CD4-positive, alpha-beta T cell treated with Interleukin-15 for 4 hours (primary cell): ENCODE measurements around the gene RSPH3.
"Not testable (repeated sequence)": the region's sequence is repeated elsewhere in the genome, so short reads cannot be mapped to it uniquely, and the experiment has no call there.

Experiments used
- DNase-seq: peaks from one replicate; pipeline ENCODE4 v3.0.0-alpha.2; 2020; ENCODE audit warnings: low spot score

The RSPH3 gene

DNA sequence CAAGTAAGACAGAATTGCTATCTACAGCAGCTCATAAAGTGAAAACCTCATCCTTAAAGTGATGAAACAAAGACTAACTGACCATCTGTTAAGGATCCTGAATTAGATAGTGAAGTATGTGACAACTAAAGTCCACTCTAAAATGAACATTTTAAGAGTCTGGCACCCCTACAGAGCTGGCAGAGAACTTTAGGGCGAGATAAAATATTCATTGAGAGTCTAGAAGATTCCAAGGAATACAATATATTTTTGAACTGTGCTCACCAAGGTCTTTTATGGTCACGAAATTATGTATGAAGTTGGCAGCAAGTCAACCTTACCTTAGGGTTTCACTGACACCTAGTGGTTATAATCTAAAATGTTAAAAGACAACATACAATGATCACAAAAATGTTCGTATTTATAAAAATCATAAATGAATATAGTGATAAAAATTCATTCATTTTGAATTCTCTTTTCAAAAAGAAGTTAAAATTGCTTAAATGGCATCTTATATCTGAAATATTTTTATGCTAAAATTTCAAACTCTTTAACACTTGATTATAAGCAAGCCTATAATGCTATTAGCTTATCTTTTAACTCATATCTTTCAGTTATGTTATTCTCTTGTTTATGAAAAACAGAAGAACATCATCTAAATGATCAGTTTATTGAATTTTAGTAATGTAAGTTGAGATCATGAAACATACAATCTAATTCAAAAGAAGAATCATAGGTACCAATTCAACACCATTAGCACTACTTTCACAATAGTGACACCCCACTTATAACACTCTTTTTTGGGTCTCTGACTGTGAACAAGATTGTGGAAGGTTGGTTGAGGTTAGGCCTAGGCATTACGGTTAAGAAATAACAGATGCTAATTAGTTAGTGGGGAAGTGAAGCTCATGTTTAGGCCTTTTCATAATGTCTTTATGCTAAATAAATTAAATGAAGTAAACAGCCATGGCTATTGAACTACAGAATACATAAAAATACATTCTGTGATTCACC lies 27.5 kb downstream of the RSPH3 start:
- DNase-seq = peak; percentile 58

DNA sequence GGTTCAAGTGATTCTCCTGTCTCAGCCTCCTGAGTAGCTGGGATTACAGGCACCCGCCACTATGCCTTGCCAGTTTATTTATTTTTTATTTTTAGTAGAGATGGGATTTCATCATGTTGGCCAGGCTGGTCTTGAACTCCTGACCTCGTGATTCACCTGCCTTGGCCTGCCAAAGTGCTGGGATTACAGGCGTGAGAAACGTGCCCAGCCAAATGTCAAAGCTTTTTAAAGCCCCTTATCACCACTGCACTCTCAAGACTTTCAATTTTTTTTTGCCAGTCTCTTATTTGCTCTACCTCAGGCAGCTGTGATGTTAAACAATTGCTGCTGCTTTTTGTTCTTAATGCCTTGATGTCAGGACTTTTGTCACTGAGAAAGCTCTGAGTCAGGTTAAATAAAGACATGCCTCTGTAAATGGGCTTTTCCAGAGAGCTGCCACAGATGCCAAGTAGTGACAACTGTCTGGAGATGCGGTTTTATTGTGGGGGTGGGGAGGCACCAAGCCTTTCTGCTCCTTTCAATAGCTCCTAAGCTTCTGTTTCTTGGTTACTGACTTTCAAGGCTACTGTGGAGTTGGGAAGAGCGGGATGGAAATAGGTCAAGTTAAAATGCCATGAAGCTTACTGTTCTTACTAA lies 29.2 kb downstream of the RSPH3 start:
- DNase-seq = no peak

DNA sequence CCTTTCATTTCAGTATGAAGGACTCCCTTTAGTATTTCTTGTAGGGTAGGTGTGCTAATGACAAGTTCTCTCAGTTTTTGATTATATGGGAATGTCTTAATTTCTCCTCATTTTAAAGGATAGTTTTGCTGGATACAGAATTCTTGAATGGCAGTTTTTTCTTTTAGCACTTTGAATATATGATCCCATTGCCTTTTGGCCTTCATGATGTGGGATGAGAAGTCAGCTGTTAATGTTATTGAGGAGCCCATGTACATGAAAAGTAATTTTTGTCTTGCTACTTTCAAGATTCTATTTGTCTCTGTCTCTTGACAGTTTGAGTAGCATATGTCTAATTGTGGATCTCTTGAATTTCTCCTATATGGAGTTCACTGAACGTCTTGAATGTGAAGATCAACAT lies 30.9 kb downstream of the RSPH3 start:
- no peak for DNase-seq

DNA sequence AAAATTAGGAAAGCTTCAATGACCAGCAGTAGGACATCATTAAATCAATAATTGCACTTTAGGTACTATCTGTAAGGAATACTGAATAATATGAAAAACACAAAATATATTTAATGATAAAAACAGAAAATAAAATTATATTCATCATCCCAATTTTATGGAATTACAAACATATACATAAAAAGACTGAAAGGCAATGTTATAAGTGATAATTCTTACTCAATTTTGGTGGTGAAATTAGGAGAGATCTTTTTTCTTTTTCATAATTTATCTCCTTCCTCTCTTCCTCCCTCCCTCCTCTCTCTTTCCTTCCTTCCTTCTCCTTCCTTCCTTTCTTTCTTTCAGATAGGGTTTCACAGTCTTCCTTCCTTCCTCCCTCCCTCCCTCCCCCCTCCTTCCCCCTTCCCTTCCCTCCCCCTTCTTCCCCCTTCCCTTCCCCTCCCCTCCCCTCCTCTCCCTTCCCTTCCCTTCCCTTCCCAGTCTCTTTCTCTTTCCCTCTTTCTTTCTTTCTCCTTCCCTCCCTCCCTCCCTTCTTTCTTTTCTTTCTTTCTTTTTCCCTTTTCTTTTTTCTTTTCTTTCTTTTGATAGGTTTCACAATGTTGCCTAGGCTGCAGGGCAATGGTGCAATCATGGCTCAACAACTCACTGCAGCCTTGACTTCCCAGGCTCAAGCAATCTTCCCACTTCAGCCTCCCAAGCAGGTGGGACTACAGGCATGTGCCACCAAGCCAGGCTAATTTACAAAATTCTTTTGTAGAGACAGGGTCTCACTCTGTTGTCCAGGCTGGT lies 36.8 kb downstream of the RSPH3 start:
- DNase-seq = no peak

DNA sequence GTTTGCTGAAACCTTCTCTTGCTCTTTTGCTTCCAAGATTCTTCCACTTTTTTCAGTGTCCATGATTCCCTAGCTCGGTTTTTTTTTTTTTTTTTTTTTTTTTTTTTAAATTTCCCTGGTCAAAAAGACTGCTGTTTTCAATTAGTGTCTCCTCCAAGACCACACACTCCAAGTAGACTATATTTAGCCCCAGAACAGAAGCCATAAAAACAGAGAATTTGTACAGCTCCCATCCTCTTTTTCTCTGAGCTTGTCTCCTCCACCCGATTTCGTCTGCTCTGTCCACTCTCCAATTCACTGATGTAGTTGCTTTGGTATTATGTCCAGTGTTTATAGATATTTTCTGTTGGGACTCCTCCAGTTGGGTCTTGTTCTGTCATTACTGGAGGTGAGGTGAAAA lies 37.6 kb downstream of the RSPH3 start:
- no peak for DNase-seq

DNA sequence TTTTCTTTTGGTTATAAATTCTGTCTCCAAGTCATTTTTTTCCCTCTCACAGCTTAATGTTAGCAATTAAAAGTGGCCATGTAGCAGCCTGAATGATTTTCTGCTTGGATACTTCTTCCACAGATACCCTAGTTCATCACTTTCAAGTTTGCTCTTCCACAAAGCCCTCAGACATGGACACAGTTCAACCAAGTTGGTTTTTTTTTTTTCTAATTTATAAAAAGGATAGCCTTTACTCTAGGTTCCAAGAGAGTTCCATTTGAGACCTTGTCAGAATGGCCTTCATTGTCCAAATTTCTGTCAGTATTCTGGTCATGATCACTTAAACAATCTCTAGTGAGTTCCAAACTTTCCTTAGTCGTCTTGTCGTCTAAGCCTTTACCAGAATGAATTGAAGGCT lies 40.0 kb downstream of the RSPH3 start:
- no peak for DNase-seq

DNA sequence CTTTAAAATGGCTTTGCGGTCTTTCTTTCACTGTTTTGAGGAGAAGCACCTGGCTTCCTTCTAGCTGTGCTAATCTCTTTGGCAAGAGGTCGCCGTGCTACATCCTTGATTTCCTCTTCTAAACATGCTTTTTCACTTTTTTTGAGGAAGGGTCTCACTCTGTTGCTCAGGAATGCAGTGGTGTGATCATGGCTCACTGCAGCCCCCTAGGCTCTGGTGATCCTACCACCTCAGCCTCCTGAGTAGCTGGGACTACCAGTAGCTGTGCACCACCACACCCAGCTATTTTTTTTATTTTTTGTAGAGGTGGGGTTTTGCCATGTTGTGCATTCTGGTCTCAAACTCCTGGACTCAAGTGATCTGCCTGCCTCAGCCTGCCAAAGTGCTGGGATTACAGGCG lies 40.5 kb downstream of the RSPH3 start:
- no peak for DNase-seq

DNA sequence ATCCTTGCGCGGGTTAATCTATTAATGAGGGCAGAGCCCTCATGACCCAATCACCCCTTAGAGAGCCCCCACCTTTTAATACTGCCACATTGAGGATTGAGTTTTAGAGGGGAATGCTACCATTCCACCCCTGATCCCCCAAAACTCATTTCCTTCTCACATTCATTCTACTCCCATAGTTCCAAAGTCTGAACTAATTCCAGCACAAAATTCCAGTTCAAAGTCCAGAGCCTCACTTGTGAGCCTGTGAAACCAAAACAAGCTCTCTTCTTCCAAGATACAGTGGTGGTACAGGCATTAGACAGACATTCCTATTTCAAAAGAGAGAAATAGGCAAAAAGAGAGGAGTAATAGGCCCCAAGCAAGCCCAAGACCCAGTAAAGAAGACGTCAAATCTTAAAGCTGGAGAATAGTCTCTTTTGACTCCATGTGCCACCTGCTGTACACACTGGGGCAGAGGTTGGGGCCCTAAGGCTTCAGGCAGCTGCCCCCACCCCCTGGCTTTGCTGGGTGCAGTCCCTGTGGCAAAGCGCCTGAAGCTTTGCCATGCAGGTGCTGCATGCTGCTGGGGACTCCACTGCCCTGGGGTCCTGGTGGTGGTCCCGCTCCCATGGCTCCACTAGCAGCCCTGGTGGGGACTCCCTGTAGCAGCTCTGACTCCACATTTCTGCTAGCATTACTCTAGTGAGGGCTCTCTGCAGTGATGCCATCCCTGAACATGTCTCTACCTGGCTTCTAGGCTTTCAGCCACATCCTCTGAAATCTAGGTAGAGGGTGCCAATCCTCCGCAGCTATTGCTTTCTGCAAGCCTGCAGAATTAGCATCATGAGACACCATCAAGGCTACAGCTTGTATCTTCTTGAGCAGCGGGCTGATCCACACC lies 41.3 kb downstream of the RSPH3 start:
- DNase-seq = peak; percentile 23

DNA sequence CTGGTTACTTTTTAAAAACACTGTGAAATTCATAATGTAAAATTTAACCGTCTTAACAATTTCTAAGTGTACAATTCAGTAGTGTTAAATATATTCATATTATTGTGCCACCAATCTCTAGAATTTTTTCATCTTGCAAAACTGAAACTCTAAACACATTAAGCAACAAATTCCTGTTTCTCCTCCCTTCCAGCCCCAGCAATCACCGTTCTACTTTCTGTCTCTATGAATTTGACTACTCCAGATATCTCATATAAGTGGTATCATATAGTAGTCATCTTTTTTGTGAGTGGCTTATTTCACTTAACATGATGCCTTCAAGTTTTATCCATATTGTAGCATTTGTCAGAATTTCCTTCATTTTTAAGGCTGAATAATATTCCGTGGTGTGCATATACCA lies 44.7 kb downstream of the RSPH3 start:
- no peak for DNase-seq

DNA sequence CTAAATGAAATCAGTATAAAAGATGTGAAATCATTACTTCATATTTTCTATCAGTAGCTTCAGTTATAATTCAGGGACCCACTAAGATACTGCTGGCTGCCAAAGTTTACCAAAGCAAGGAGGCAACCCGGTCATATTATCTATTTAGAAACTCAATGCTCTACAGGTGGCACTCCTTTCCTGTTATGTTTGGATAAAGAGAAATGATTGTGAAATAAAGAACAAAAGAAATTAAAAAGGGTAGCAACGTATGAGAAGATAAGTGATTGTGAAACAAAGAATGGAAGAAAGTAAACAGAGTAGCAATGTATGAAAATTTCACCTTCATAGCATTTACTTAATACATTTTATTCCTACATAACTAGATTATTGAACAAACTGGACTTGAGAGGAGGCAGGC lies 45.2 kb downstream of the RSPH3 start:
- DNase-seq = no peak

DNA sequence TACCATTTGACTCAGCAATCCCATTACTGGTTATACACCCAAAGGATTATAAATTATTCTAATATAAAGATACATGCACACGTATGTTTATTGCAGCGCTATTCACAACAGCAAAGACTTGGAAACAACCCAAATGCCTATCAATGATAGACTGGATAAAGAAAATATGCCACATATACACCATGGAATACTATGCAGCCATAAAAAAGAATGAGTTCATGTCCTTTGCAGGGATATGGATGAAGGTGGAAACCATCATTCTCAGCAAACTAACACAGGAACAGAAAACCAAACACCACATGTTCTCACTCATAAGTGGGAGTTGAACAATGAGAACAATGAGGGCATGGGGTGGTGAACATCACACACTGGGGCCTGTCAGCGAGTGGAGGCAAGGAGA lies 48.0 kb downstream of the RSPH3 start:
- DNase-seq = not testable (repeated sequence)

DNA sequence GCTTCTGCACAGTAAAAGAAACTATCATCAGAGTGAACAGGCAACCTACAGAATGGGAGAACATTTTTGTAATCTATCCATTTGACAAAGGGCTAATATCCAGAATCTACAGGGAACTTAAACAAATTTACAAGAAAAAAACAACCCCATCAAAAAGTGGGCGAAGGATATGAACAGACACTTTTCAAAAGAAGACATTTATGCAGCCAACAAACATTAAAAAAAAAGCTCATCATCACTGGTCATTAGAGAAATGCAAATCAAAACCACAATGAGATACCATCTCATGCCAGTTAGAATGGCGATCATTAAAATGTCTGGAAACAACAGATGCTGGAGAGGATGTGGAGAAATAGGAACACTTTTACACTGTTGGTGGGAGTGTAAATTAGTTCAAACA lies 48.4 kb downstream of the RSPH3 start:
- not testable (repeated sequence) for DNase-seq

DNA sequence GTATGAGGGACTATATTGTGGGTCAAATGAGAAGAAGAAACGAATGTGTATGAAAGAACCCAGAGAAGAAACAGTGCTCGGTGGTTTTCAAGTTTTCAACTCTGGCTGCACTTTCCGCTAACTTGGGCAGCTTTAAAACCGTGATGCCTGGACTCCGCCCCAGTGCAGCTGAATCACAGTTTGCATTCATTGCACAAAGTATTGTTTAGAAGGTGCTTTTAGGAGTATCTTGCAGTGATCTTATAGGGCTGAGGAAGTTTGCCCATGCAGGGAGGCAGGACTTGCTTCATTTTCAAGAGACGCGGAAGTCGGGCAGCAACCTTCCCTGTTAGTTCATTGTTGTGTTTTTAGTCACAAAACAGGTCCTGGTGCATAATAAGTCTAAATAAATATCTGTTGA lies 52.7 kb downstream of the RSPH3 start:
- DNase-seq = no peak

DNA sequence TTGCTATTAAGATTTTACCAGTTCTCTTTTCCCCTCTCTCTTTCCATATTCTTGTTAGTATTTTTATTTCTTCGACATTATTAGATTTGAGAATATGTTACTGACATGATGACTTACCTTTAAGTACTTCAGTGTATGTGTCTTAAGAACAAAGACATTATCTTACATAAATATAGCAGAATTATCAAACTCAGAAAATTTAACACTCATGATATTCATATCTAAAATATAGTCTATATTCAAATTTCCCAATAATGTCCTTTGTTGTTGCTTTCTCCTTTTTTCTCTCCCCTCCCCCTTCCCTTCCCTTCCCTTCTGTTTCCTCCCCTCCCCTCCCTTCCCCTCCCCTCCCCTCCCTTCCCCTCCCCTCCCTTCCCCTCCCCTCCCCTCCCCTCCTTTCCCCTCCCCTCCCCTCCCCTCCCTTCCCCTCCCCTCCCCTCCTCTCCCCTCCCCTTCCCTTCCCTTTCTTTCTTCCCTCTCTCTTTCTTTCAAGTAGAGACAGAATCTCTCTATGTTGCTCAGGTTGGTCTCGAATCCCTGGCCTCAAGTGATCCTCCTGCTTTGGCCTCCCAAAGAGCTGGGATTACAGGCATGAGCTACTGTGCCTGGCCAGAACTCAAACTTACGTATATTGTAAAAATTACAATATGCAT lies 56.5 kb downstream of the RSPH3 start:
- no peak for DNase-seq

DNA sequence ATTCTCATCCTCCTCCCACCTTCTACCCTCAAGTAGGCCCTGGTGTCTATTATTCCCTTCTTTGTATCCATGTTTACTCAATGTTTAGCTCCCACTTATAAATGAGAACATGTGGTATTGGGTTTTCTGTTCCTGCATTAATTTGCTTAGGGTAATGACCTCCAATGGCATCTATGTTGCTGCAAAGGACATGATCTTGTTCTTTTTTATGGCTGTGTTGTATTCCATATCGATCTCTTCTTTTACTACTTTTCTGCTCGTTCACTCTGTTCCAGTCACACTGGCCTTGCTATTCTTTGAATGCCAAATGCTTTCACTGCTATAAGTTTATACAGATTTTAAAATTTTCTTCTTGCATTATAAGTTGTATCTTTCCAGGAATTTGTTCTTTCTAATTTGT lies 57.7 kb downstream of the RSPH3 start:
- DNase-seq = no peak

DNA sequence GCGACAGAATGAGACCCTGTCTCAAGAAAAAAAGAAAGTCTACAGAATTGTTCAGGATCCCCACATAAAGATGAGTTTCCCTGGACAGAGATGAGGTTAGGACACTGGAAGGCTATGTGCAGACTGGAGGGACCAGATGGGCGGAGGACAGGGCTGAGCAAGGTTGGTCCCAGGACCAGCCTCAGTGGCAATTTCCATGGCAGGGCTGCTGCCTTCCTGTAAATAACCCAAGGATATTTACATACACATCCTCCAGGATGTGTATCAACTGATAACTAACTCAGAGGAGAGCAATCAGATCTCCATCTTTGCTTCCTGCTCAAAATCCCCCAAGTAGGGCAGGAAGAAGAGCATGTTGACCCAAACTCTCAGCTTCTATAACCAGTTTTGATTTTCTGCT lies 58.8 kb downstream of the RSPH3 start:
- DNase-seq = no peak

DNA sequence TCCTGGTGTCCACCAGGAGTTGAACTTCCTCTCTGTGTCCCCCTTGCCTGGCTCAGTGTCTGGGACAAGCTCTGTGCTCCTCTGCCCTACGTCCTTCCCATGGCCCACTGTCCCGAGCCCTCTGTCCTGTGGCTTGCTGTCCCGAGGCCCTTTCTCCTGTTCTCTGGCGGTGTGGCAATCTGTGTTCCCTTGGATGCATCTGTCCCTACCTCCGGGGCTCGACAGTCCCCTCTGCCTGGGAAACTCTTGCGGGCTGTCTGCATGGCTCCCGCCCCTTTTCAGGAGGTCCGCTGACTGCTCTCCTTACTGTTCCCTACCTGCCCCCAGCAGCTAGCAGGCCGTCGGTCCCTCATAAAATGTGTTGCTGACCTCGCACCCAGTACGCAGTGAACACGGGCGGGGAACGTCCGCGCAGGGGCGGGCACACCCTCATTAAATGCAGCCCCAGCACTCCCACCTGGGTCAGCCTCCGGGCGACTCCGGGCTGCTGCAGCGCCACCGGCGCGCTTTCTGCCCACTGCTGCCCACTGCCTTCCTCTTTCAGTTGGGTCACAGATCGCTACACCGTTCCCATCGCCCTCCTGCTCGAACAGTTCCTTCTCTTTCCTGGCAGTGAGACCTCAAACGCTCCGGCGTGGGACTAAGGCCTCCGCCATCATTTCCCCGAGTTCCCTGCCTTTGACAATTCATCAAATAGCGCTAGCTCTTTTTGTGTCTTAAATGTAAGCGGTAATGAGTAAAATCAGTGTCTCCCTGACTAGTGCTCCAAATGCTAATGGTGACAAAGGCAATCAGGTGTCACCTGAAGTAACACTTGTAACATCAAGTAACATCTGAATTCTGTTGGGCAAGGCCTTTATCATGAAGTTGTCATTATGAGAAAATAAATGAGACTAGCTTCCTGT lies 60.5 kb downstream of the RSPH3 start:
- no peak for DNase-seq

DNA sequence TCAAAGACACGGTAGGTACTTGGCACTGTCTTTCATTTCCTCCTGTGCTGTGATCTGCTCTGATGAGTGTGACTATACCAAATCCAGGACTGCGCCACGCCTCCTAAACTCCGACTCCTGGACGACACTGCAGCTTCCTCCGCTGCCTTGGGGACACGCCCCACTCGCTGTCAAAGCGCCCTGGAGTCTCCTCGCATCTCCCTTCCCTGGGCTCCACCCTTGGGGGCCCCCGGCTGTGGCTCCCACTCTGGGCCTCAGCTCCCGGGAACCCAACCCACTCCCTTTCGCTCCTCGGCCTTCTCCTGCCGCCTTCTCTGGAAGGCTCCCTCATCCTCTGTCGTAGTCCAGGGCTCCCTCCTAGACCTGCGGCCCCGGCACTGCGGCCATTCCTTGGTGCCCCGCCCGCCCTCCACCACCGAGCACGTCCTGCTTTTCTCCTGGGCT lies 61.2 kb downstream of the RSPH3 start:
- no peak for DNase-seq

DNA sequence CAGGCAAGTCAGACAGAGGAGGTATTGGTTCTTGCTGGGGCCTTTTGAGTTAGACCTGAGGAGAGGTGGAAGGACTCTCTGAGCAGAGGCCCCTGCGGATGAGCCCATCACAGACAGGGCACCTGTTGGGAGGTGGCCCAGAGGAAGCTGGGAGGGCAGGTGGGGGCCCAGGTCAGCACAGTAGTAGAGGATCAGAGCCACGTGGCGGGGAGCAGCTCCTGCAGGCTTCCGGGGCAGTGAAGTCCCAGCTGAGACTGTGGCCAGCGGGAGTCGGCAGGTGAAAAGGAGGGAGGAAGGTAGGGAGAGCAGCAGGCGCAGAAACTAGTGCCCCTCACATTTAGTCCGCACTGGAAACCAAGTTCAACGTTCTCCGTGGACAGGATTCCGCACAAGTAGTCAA lies 61.8 kb downstream of the RSPH3 start:
- DNase-seq = no peak

DNA sequence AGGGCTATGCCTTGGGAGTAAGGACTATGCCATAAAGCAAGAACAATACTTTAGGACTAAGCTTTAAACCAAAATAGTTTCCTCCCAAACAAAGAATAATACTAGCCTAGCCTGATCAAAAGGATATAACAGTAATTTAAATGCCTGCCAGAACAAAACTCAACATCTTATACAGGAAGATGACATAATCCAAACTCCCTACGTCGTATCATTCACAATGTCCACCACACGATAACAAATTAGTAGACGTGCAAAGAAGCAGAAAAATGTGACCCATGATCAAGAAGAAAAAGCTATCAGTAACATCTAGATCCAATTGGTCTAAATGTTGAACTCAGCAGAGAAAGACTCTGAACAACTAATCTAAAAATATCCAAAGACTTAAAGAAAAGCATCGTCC lies 65.8 kb downstream of the RSPH3 start:
- DNase-seq = no peak
